Esophagus squamous epithelium (tissue), 5 donors: ENCODE data around the gene TMEM238. TPM values are rescaled to one million over a fixed set of nuclear protein-coding genes. Genes with fewer than 3 reads are reported as not detected.

Experiments used
- DNase-seq: peaks from one replicate; lab custom pipeline; 2025; lab: John Stamatoyannopoulos, UW
- H3K27ac ChIP-seq, 4 donors: fragments of 200-600 bp; sonication (generic); one replicate each; pipeline ENCODE4 v1.5.1; 2016 to 2019; ENCODE audit warnings: mild to moderate bottlenecking in 1 of 4
- H3K27me3 ChIP-seq, 4 donors: fragments of 200-600 bp; sonication (generic); 1 replicate in 3 of 4; 2 replicates in 1 of 4; pipeline versions ENCODE4 v1.5.1 to v1.6.0; 2017 to 2021; ENCODE audit warnings: antibody characterized with exemption in 1 of 4
- H3K36me3 ChIP-seq, 3 donors: fragments of 200-600 bp; sonication (generic); one replicate each; pipeline ENCODE4 v1.5.1; 2016 to 2019
- H3K4me1 ChIP-seq, 3 donors: fragments of 200-600 bp; sonication (generic); one replicate each; pipeline ENCODE4 v1.5.1; 2017 to 2019
- H3K4me3 ChIP-seq, 4 donors: fragments of 200-600 bp; sonication (generic); 1 replicate in 3 of 4; 2 replicates in 1 of 4; pipeline ENCODE4 v1.5.1; 2016 to 2019; ENCODE audit warnings: mild to moderate bottlenecking in 2 of 4, moderate library complexity in 1 of 4
- H3K9me3 ChIP-seq, 3 donors: fragments of 200-600 bp; sonication (generic); one replicate each; pipeline ENCODE4 v1.5.1; 2016 to 2019
- CTCF ChIP-seq, 6 experiments: fragments of 450-650 bp in 4 of 6; fragments of 200-600 bp in 2 of 6; sonication (generic) in 2 of 6; IDR thresholded peaks; one replicate each; pipeline ENCODE4 v1.5.1; 2016 to 2019; ENCODE audit warnings: antibody characterized with exemption in 6 of 6, mild to moderate bottlenecking in 4 of 6, moderate library complexity in 4 of 6
- POLR2A ChIP-seq, 4 donors: fragments of 450-650 bp; IDR thresholded peaks; one replicate each; pipeline ENCODE4 v1.6.1; 2017; ENCODE audit warnings: antibody characterized with exemption in 4 of 4, mild to moderate bottlenecking in 4 of 4, moderate library complexity in 3 of 4
- WGBS, 2 donors: methylation state at CpG; one replicate each; pipeline ENCODE4 v1.1.5; 2018; 5-methylcytosine and 5-hydroxymethylcytosine counted together
- intact Hi-C: fragments of 100-400 bp; cut with DNase I; formaldehyde crosslinking; loops from one replicate; pipeline ENCODE4 v1.15.0; 2022
- total RNA-seq, 4 donors: library from RNA; depleted of rRNA; stranded (reverse); fragments of >200 nt; gene quantifications; one replicate each; pipeline ENCODE4 v1.1.0, GENCODE V29; 2016
- donor health status: DM: yes; HTN: yes; CAD: no.

The TMEM238 gene
- total RNA-seq, 4 donors from 2014 or later: 11.9 to 41.8 (median 27.1) TPM

GRCh38 chr19:55368701-55369563 is 15.2 kb downstream of the TMEM238 start:
- 8 to 13% methylated on average over 2 to 6 of the region's 54 CpGs for WGBS, 2 donors
- no peaks in the 10 kb centered on the region for H3K36me3 ChIP-seq
- DNase-seq: no peak
- peaks cover 14 to 31% (median 20%) of the 10 kb centered on the region in 3 donors for H3K4me1 ChIP-seq
- H3K27me3 ChIP-seq: peaks cover 17 to 92% (median 34%) of the 10 kb centered on the region in 4 donors
- intact Hi-C loops: no loop called here
- no peak overlapping the region for H3K27ac ChIP-seq
- no peak for TF ChIP-seq CTCF (IDR thresholded peaks at IDR 0.05)
- TF ChIP-seq POLR2A (IDR thresholded peaks at IDR 0.05): no peak
- no peaks in the 10 kb centered on the region for H3K9me3 ChIP-seq
- H3K4me3 ChIP-seq: peak overlapping the region in 2 of 4 donors; percentile 39 to 58

GRCh38 chr19:55368106-55368505 is 16.0 kb downstream of the TMEM238 start:
- Histone ChIP-seq H3K36me3 (no peaks in the 10 kb centered on the region), H3K9me3 (no peaks in the 10 kb centered on the region), H3K27ac (no peak overlapping the region), H3K4me3 (no peak overlapping the region), H3K4me1 (peaks cover 14 to 25% (median 20%) of the 10 kb centered on the region in 3 donors), H3K27me3 (peaks cover 17 to 91% (median 29%) of the 10 kb centered on the region in 4 donors)
- TF ChIP-seq CTCF (IDR thresholded peaks at IDR 0.05) (no peak), POLR2A (IDR thresholded peaks at IDR 0.05) (no peak)
- DNase-seq: no peak
- intact Hi-C loops: no loop called here
- no CpG with 5 or more reads among the region's 16 CpGs for WGBS, 2 donors

- no peaks in the 10 kb centered on the region for H3K36me3 ChIP-seq
- TF ChIP-seq CTCF (IDR thresholded peaks at IDR 0.05): no peak
- TF ChIP-seq POLR2A (IDR thresholded peaks at IDR 0.05): no peak
- no peak overlapping the region for H3K27ac ChIP-seq
- intact Hi-C loops: no loop called here
- no peak overlapping the region for H3K4me3 ChIP-seq
- DNase-seq: no peak
- peaks cover 14 to 25% (median 20%) of the 10 kb centered on the region in 3 donors for H3K4me1 ChIP-seq
- H3K9me3 ChIP-seq: no peaks in the 10 kb centered on the region
- WGBS, 2 donors: 94 to 97% methylated on average over 3 of the region's 3 CpGs
- H3K27me3 ChIP-seq: peaks cover 17 to 90% (median 20%) of the 10 kb centered on the region in 4 donors
Observed at GRCh38 chr19:55366790-55367189, 17.3 kb downstream of the TMEM238 start.

GRCh38 chr19:55365964-55366363 is 18.1 kb downstream of the TMEM238 start:
- no peaks in the 10 kb centered on the region for H3K36me3 ChIP-seq
- TF ChIP-seq CTCF (IDR thresholded peaks at IDR 0.05) (no peak), POLR2A (IDR thresholded peaks at IDR 0.05) (no peak)
- peaks cover 17 to 90% (median 20%) of the 10 kb centered on the region in 4 donors for H3K27me3 ChIP-seq
- intact Hi-C loops: no loop called here
- no peak for DNase-seq
- no peak overlapping the region for H3K27ac ChIP-seq
- 76 to 78% methylated on average over 10 to 11 of the region's 19 CpGs for WGBS, 2 donors
- no peaks in the 10 kb centered on the region for H3K9me3 ChIP-seq
- peaks cover 14 to 25% (median 20%) of the 10 kb centered on the region in 3 donors for H3K4me1 ChIP-seq
- H3K4me3 ChIP-seq: no peak overlapping the region

- TF ChIP-seq POLR2A (IDR thresholded peaks at IDR 0.05): no peak
- TF ChIP-seq CTCF (IDR thresholded peaks at IDR 0.05): no peak
- Histone ChIP-seq H3K4me3 (no peak overlapping the region), H3K27ac (no peak overlapping the region), H3K9me3 (no peaks in the 10 kb centered on the region), H3K36me3 (no peaks in the 10 kb centered on the region), H3K4me1 (peaks cover 10 to 20% (median 17%) of the 10 kb centered on the region in 3 donors), H3K27me3 (peaks cover 13 to 88% (median 15%) of the 10 kb centered on the region in 4 donors)
- intact Hi-C loops: no loop called here
- DNase-seq: no peak
- 74 to 88% methylated on average over 7 to 8 of the region's 8 CpGs for WGBS, 2 donors
Observed at GRCh38 chr19:55365245-55365644, 18.8 kb downstream of the TMEM238 start.
